HCT116 (cell line): ENCODE data around the gene CIROP. TPM values are rescaled to one million over a fixed set of nuclear protein-coding genes. Genes with fewer than 3 reads are reported as not detected.

Experiments
- ATAC-seq: fragments of 200-7000 bp; cut with Tn5 transposase; 2 replicates; pipeline ENCODE4 v1.9.1; 2020; ENCODE audit warnings: mild to moderate bottlenecking, moderate library complexity
- BruUV-seq: library from RNA; stranded (reverse); fragments of 400-500 nt; replicated peaks from 2 replicates; lab custom pipeline; 2021; lab: Mats Ljungman, UMichigan
- CTCF ChIA-PET: fragments of 300-600 bp; sonication (Branson Sonifier 250); formaldehyde crosslinking; loops from one replicate; lab custom pipeline; 2021; ENCODE audit warnings: antibody characterized with exemption; lab: Charles Lee
- POLR2A ChIA-PET: fragments of 300-600, 350-600 bp; sonication (Branson Sonifier 250); formaldehyde crosslinking; loops from one replicate; lab custom pipeline; 2021; ENCODE audit warnings: antibody characterized with exemption; lab: Charles Lee
- RAD21 ChIA-PET, 2 experiments: fragments of 300-600 bp; sonication (Branson Sonifier 250); formaldehyde crosslinking; loops; one replicate each; lab custom pipeline; 2023; ENCODE audit warnings: low total read pairs in 2 of 2; ENCODE audit not compliant: uncharacterized antibody in 2 of 2, unreplicated experiment in 2 of 2, low non-redundant PET in 1 of 2; lab: Charles Lee
- DNase-seq: peaks from one replicate; pipeline ENCODE4 v3.0.0-alpha.2; 2010; ENCODE audit warnings: low read depth, low spot score
- H2AFZ ChIP-seq: fragments of 200-600 bp; shearing (Covaris generic), sonication (generic); 2 replicates; pipeline ENCODE4 v1.6.1; 2017; ENCODE audit warnings: low read depth, mixed run types, mixed read lengths, antibody characterized with exemption, low read length; ENCODE audit not compliant: poor library complexity, severe bottlenecking
- H3K27ac ChIP-seq: 2 replicates; pipeline ENCODE4 v1.5.1; 2012; ENCODE audit warnings: low read depth, low read length
- H3K27me3 ChIP-seq: fragments of 200-600 bp; sonication (generic); 2 replicates; pipeline ENCODE4 v1.6.1; 2016; ENCODE audit warnings: mixed run types, low read length, mixed read lengths; ENCODE audit not compliant: insufficient read depth
- H3K36me3 ChIP-seq, 2 experiments: fragments of 200-500 bp in 1 of 2; fragments of 200-600 bp in 1 of 2; sonication (Bioruptor generic) in 1 of 2; sonication (generic) in 1 of 2; 2 replicates each; pipeline versions ENCODE4 v1.5.1 to v1.6.1; 2014 to 2016; ENCODE audit warnings: low read length in 2 of 2, inconsistent platforms in 1 of 2, mixed read lengths in 1 of 2, mixed run types in 1 of 2; ENCODE audit not compliant: insufficient read depth in 2 of 2, control insufficient read depth in 1 of 2
- H3K4me1 ChIP-seq, 2 experiments: fragments of 200-600 bp in 1 of 2; sonication (generic) in 1 of 2; 2 replicates each; pipeline versions ENCODE4 v1.5.1 to v1.6.1; 2012 to 2017; ENCODE audit warnings: low read length in 2 of 2, inconsistent platforms in 1 of 2, mild to moderate bottlenecking in 1 of 2, mixed read lengths in 1 of 2, mixed run types in 1 of 2, moderate library complexity in 1 of 2; ENCODE audit not compliant: insufficient read depth in 2 of 2, control insufficient read depth in 1 of 2
- H3K4me2 ChIP-seq: fragments of 200-600 bp; sonication (generic); 2 replicates; pipeline ENCODE4 v1.6.1; 2017; ENCODE audit warnings: mixed run types, low read length, mixed read lengths
- H3K4me3 ChIP-seq, 2 experiments: fragments of 200-600 bp in 1 of 2; sonication (generic) in 1 of 2; replicated peaks in 1 of 2; 2 replicates each; pipeline ENCODE4 v1.5.1; 2011 to 2016; ENCODE audit warnings: low read length in 2 of 2, control low read depth in 1 of 2, low read depth in 1 of 2, mild to moderate bottlenecking in 1 of 2, mixed read lengths in 1 of 2, mixed run types in 1 of 2
- H3K79me2 ChIP-seq: fragments of 200-600 bp; sonication (generic); 2 replicates; pipeline ENCODE4 v1.6.1; 2017; ENCODE audit warnings: mild to moderate bottlenecking, mixed run types, low read length, moderate library complexity, mixed read lengths; ENCODE audit not compliant: insufficient read depth
- H3K9ac ChIP-seq: fragments of 200-600 bp; sonication (generic); 2 replicates; pipeline ENCODE4 v1.6.1; 2016; ENCODE audit warnings: low read length, mixed read lengths
- H3K9me2 ChIP-seq: fragments of 200-600 bp; sonication (generic), shearing (Covaris generic); 2 replicates; pipeline ENCODE4 v1.6.1; 2017; ENCODE audit warnings: mixed run types, mild to moderate bottlenecking, moderate library complexity; ENCODE audit not compliant: insufficient read depth
- H3K9me3 ChIP-seq, 2 experiments: fragments of 200-500 bp in 1 of 2; fragments of 200-600 bp in 1 of 2; sonication (Bioruptor generic) in 1 of 2; sonication (generic) in 1 of 2; 2 replicates each; pipeline ENCODE4 v1.6.1; 2014 to 2017; ENCODE audit warnings: low read length in 2 of 2, mixed read lengths in 2 of 2, inconsistent platforms in 1 of 2, low read depth in 1 of 2, mild to moderate bottlenecking in 1 of 2, mixed run types in 1 of 2, moderate library complexity in 1 of 2; ENCODE audit not compliant: control insufficient read depth in 1 of 2, insufficient read depth in 1 of 2
- H4K20me1 ChIP-seq: fragments of 200-600 bp; sonication (generic), shearing (Covaris generic); 2 replicates; pipeline ENCODE4 v1.6.1; 2017; ENCODE audit warnings: mixed run types, mild to moderate bottlenecking, moderate library complexity; ENCODE audit not compliant: insufficient read depth
- EGR1 ChIP-seq: IDR thresholded peaks from 2 replicates; pipeline ENCODE4 v1.6.1; 2012; ENCODE audit warnings: low read depth
- ELF1 ChIP-seq: IDR thresholded peaks from 2 replicates; pipeline ENCODE4 v1.6.1; 2012; ENCODE audit warnings: low read depth, borderline replicate concordance
- EZH2 ChIP-seq: fragments of 200-600 bp; sonication (generic); IDR thresholded peaks from 2 replicates; pipeline ENCODE4 v1.6.1; 2017; ENCODE audit warnings: antibody characterized with exemption, mixed run types
- FOSL1 ChIP-seq: IDR thresholded peaks from 2 replicates; pipeline ENCODE4 v1.6.1; 2012; ENCODE audit warnings: low read depth
- JUND ChIP-seq: IDR thresholded peaks from 2 replicates; pipeline ENCODE4 v1.6.1; 2012
- POLR2A ChIP-seq: IDR thresholded peaks from 2 replicates; pipeline ENCODE4 v1.7.0; 2011; ENCODE audit warnings: borderline replicate concordance; ENCODE audit not compliant: insufficient read depth, insufficient read length; ENCODE audit errors: extremely low read depth
- POLR2AphosphoS5 ChIP-seq: IDR thresholded peaks from 2 replicates; pipeline ENCODE4 v1.6.1; 2011; ENCODE audit warnings: mild to moderate bottlenecking, low read depth, low read length, moderate library complexity
- SIN3A ChIP-seq: IDR thresholded peaks from 2 replicates; pipeline ENCODE4 v1.6.1; 2012; ENCODE audit warnings: low read depth
- SP1 ChIP-seq: IDR thresholded peaks from 2 replicates; pipeline ENCODE4 v1.6.1; 2012; ENCODE audit warnings: low read depth
- SRF ChIP-seq: IDR thresholded peaks from 2 replicates; pipeline ENCODE4 v1.6.1; 2012; ENCODE audit warnings: low read depth
- TCF7L2 ChIP-seq: IDR thresholded peaks from 2 replicates; pipeline ENCODE4 v1.7.0; 2011; ENCODE audit warnings: borderline replicate concordance, inconsistent platforms; ENCODE audit not compliant: insufficient read depth, insufficient read length; ENCODE audit errors: extremely low read depth
- YY1 ChIP-seq: IDR thresholded peaks from 2 replicates; pipeline ENCODE4 v1.6.1; 2011; ENCODE audit warnings: low read length, low read depth, moderate library complexity, mild to moderate bottlenecking; ENCODE audit not compliant: insufficient replicate concordance; ENCODE audit errors: extremely low read depth
- ZNF274 ChIP-seq: fragments of 200-500 bp; sonication (Bioruptor generic); IDR thresholded peaks from 2 replicates; pipeline ENCODE4 v1.6.1; 2014; ENCODE audit warnings: mild to moderate bottlenecking, low read depth, low read length, inconsistent platforms
- intact Hi-C: fragments of 100-400 bp; cut with micrococcal nuclease; formaldehyde crosslinking; loops from 2 replicates; pipeline ENCODE4 v1.10.0; 2022
- total RNA-seq: library from RNA; stranded (reverse); gene quantifications from one replicate; pipeline ENCODE4 v1.2.1, GENCODE V29; 2021; ENCODE audit not compliant: unreplicated experiment
- TF ChIP-seq, protein P1 (sequence below), 3 experiments: fragments of 200-600 bp in 1 of 3; sonication (generic) in 1 of 3; IDR thresholded peaks in 2 of 3; conservative IDR thresholded peaks in 1 of 3; 2 replicates each; pipeline ENCODE4 v1.5.1; 2012 to 2017; ENCODE audit warnings: low read depth in 2 of 3, low read length in 2 of 3, antibody characterized with exemption in 1 of 3, borderline replicate concordance in 1 of 3, control low read depth in 1 of 3, mild to moderate bottlenecking in 1 of 3, mixed read lengths in 1 of 3, mixed run types in 1 of 3, moderate library complexity in 1 of 3; ENCODE audit not compliant: insufficient read depth in 1 of 3
- TF ChIP-seq, protein P2 (sequence below): IDR thresholded peaks from 2 replicates; pipeline ENCODE4 v1.6.1; 2012; ENCODE audit warnings: low read depth
- TF ChIP-seq, protein P3 (sequence below): IDR thresholded peaks from 2 replicates; pipeline ENCODE4 v1.6.1; 2012

Gene CIROP
- total RNA-seq, 1 experiment from 2014 or later: not detected

DNA sequence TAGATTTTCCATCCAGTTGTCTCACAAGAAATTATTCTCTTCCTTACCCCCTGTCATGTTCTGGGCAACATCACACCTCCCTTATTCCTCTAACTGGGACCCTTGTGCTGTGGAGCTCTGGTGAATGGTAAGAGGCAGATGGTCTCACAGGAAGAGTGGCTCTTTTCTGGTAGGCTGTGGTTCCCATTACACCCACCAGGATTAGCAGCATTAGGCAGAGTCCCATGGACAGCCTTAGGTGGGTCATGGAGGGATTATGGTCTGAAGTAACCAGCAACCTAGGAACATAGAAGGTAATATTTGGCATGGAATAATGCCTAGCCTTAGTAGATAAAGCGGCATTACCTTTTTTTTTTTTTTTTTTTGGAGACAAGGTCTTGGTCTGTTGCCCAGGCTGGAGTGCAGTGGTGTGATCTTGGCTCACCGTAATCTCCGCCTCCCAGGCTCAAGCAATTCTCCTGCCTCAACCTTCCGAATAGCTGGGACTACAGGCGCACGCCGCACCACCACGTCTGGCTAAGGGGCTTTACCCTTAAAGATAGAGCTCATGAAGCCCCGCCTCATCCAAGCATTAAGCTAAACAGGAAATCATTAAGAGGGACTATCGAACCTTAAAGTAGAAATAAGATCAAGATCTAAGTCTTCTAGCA lies 5.5 kb downstream of the CIROP start:
- Histone ChIP-seq H3K36me3 (peaks cover 11 to 13% of the 10 kb centered on the region in 2 experiments), H3K9ac (no peak overlapping the region), H3K9me2 (no peaks in the 10 kb centered on the region), H3K27ac (no peak overlapping the region), H3K9me3 (no peaks in the 10 kb centered on the region), H2AFZ (no peak overlapping the region), H3K79me2 (peaks cover 42% of the 10 kb centered on the region), H3K4me2 (no peak overlapping the region), H3K4me3 (no peak overlapping the region), H3K27me3 (no peaks in the 10 kb centered on the region; the same call in 1 of the 2 replicates), H4K20me1 (peaks cover under 1% of the 10 kb centered on the region; the same call in 1 of the 2 replicates), H3K4me1 (peaks cover 2 to 3% of the 10 kb centered on the region in 2 experiments; a peak in 2 of 4 replicates)
- ChIA-PET RAD21 (no interaction called here), CTCF (interaction anchor here (1.6 to 2.0 kb wide), 2 partner anchors 21 to 30 kb away, joined by 5 read pairs; no protein-coding TSS in a partner anchor), POLR2A (no interaction called here)
- DNase-seq: no peak
- no peak for ATAC-seq
- intact Hi-C loops: no loop called here
- TF ChIP-seq, protein P1, sequence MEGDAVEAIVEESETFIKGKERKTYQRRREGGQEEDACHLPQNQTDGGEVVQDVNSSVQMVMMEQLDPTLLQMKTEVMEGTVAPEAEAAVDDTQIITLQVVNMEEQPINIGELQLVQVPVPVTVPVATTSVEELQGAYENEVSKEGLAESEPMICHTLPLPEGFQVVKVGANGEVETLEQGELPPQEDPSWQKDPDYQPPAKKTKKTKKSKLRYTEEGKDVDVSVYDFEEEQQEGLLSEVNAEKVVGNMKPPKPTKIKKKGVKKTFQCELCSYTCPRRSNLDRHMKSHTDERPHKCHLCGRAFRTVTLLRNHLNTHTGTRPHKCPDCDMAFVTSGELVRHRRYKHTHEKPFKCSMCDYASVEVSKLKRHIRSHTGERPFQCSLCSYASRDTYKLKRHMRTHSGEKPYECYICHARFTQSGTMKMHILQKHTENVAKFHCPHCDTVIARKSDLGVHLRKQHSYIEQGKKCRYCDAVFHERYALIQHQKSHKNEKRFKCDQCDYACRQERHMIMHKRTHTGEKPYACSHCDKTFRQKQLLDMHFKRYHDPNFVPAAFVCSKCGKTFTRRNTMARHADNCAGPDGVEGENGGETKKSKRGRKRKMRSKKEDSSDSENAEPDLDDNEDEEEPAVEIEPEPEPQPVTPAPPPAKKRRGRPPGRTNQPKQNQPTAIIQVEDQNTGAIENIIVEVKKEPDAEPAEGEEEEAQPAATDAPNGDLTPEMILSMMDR (IDR thresholded peaks at IDR 0.05 in 2 of 3, conservative IDR thresholded peaks at IDR 0.05 in 1 of 3; ENCODE audit: borderline replicate concordance in 1 of 3, insufficient read depth in 1 of 3, low read depth in 2 of 3, low read length in 2 of 3): no peak
- TF ChIP-seq SRF: no peak
- TF ChIP-seq EZH2: no peak
- TF ChIP-seq ZNF274: no peak
- no peak for TF ChIP-seq YY1
- TF ChIP-seq, protein P2, sequence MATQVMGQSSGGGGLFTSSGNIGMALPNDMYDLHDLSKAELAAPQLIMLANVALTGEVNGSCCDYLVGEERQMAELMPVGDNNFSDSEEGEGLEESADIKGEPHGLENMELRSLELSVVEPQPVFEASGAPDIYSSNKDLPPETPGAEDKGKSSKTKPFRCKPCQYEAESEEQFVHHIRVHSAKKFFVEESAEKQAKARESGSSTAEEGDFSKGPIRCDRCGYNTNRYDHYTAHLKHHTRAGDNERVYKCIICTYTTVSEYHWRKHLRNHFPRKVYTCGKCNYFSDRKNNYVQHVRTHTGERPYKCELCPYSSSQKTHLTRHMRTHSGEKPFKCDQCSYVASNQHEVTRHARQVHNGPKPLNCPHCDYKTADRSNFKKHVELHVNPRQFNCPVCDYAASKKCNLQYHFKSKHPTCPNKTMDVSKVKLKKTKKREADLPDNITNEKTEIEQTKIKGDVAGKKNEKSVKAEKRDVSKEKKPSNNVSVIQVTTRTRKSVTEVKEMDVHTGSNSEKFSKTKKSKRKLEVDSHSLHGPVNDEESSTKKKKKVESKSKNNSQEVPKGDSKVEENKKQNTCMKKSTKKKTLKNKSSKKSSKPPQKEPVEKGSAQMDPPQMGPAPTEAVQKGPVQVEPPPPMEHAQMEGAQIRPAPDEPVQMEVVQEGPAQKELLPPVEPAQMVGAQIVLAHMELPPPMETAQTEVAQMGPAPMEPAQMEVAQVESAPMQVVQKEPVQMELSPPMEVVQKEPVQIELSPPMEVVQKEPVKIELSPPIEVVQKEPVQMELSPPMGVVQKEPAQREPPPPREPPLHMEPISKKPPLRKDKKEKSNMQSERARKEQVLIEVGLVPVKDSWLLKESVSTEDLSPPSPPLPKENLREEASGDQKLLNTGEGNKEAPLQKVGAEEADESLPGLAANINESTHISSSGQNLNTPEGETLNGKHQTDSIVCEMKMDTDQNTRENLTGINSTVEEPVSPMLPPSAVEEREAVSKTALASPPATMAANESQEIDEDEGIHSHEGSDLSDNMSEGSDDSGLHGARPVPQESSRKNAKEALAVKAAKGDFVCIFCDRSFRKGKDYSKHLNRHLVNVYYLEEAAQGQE: no peak
- no peak for TF ChIP-seq ELF1
- no peak for TF ChIP-seq FOSL1
- no peak for TF ChIP-seq SP1
- no peak for TF ChIP-seq POLR2AphosphoS5
- TF ChIP-seq TCF7L2: no peak
- no peak for TF ChIP-seq EGR1
- TF ChIP-seq, protein P3, sequence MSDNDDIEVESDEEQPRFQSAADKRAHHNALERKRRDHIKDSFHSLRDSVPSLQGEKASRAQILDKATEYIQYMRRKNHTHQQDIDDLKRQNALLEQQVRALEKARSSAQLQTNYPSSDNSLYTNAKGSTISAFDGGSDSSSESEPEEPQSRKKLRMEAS: no peak
- no peak for TF ChIP-seq POLR2A
- TF ChIP-seq JUND: no peak
- TF ChIP-seq SIN3A: no peak
- BruUV-seq: no TSS peak
